GM18951 (cell line): ENCODE data around the gene FBXO31.
"Not testable (repeated sequence)": the region's sequence is repeated elsewhere in the genome, so short reads cannot be mapped to it uniquely, and the experiment has no call there.

Experiments
- POLR2A ChIP-seq: IDR thresholded peaks from 4 replicates; pipeline ENCODE4 v1.6.1; 2011; ENCODE audit warnings: mild to moderate bottlenecking; ENCODE audit not compliant: insufficient read length, insufficient read depth; ENCODE audit errors: extremely low read depth
- in situ Hi-C: fragments of 300-500 bp; cut with MboI; formaldehyde crosslinking; loops from one replicate; pipeline ENCODE4 v1.12.0; 2022; ENCODE audit warnings: low sequenced_read_pairs, mixed read lengths, inconsistent platforms; ENCODE audit not compliant: unreplicated experiment

The FBXO31 gene

DNA sequence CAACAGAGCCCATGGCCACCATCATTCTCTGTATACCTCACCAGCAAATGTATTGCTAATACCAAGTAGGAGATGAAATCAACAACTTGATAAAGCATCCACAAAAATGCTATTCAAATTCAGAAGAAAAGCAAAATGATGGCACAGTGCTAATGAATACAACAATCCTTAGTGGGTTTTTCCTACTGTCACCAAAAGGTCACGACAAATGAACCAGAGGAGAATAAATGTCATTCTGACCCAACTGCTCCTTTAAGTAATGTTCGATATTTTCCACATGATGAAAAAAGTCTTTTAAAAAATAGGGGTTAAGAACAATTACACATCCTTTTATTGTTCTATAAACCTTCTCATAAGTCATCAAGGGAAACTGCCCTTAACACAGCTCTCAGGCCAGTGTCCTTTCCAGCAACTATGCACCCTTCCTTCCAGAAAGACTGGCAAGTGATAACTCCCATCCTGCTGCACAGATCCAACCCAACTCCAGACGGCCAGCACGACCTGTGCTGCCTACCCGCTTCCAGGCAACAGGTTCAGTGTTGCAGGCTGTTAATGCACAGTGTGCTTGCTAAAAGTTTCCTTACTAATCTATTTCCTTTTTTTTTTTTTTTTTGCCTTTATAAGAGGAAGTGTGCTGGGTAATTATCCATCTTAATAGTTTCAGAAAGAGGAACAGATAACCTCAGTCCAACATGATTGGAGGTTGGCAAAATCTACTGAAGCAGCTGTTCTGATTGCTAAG is 15.4 kb downstream of the FBXO31 start:
- in situ Hi-C loops = no loop called here
- no peak for TF ChIP-seq POLR2A

DNA sequence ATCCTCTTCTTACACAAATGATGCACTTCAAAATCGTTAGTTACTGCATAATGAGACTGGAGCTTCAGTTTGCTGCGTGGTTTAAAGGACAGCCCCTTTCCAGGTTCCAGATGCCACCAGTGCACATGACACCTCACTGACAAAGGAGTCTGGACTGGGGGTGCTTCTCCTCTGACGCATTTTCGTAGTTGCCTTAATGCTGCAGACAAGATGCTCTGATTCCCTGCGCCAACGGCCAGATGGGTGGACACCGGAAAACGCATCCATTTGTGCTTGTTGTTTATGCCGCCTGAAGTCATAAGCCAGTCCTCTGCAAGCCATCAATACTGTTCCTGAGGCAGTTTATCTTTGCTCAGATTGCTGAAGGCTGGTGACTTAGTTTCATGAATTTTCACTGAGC is 16.0 kb downstream of the FBXO31 start:
- no peak for TF ChIP-seq POLR2A
- in situ Hi-C loops = no loop called here

DNA sequence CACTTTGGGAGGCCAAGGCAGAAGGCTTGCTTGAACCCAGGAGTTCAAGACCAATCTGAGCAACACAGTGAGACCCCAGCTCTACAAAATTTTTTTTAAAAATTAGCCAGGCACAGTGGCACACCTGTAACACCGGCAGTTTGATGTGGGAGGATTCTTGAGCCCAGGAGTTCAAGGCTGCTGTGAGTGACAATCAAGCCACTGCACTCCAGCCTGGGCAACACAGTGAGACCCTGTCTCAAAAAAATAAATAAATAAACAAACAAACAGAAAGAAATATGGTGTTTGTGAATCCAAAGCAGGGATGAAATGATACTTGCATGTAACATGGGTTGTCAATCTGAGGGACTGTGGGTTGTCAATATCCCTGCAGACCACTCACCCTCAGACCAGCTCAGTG is 16.6 kb downstream of the FBXO31 start:
- no peak for TF ChIP-seq POLR2A
- in situ Hi-C loops = no loop called here

DNA sequence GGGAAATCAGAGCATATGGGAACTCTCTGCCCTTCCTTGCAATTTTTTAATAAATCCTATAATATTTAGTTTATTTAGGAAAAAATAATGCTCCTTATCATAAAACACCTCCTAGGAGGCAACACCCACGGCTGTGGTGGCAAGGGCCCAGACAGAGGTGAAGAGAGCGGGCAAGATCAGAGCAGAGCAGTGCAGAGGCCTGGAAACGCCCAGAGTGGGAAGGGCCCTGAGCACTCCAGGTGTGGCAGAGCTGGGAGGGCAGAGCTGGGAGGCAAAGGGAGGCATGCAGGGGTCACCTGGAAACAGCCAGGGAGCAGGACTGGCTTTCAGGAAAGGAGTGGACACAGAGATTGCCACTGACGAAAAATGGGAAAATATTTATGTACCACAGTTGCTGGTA is 17.3 kb downstream of the FBXO31 start:
- in situ Hi-C loops = no loop called here
- TF ChIP-seq POLR2A = no peak

DNA sequence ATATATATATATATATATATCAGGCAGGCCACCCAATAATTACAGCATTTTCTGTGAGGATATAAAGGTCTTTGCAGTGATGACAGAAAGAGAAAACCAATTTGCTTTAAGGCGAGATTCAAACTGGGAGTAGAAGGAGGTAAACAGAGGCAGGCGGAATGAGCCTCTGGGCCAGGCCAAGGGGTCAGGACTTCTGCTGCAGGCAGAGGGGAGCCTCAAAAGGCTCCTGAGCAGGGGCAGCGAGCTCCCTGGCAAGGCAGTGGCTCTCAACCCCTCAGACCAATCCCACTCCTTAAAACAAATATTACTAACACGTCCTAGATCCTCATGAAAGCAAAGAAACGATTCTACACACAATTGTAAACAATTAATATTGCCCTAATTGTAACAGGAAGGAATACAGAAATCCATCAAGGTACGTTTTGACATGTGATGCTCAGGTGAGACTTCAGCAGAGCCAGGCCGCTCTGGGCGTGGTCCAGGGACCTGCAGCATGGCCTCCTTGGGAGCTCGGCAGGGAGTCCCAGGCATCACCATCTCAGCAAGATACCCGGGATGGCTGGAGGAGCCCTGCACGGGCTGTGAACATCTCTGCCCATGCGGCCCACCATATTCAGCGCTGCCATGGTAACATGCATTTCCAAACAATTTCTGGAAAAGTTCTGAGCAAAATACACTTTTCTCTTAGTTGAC is 18.4 kb downstream of the FBXO31 start:
- in situ Hi-C loops = no loop called here
- no peak for TF ChIP-seq POLR2A

DNA sequence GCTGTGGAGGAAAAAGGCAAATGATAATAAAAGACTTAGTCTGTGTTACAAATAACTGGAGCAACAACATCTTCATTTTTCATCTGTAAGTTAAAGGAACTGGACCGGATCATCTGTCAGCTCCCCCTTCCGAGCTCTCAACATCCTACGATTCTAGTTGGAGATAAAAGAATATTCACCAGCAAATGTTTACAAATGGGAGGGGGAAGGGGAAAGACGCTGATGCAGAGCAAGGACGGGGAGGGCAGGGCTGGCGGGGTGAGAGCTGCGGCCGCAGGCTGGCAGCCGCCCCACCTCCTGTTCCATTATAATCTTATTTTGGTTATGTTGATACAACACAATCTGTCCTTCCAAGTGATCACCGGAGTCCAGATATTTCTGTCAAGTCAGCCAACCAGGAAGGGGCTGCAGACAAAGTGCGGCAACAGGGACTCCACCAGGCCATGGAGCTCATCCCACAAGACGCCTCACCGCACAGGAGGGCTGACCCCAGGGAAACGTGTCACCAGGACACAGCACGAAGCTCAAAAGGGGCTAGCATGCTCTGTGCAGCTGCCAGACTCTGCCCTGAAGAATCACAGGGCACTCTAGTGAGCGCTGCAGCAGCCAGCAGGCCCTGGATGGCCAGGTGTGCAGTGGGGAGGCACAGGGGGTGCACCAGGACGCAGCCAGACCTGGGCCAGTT is 19.7 kb downstream of the FBXO31 start:
- no peak for TF ChIP-seq POLR2A
- in situ Hi-C loops = no loop called here

DNA sequence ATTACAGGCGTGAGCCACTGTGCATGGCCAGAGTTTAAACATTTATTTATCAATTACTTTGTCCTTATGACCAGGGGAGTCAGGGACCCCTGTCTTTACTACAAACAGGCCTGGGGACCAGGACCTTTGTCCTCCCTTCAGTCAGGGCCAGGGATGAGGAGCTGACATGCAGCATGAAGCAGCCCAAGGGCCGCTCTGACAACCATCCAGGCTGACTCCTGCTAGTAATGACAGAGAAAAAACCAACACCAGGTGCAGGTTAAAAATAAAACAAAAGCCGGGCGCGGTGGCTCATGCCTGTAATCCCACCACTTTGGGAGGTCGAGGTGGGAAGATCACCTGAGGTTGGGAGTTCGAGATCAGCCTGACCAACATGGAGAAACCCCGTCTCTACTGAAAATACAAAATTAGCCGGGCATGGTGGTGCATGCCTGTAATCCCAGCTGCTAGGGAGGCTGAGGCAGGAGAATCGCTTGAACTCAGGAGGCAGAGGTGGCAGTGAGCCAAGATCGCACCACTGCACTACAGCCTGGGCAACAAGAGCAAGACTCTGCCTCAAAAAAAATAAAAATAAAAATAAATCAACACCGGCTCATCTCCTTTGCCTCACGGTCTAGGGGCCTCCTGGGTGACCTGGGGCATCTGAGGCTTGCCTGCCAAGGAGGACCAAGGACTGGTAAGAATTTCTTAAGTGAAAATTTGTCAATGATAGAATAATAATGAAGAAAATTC is 20.6 kb downstream of the FBXO31 start:
- in situ Hi-C loops = not testable (repeated sequence)

DNA sequence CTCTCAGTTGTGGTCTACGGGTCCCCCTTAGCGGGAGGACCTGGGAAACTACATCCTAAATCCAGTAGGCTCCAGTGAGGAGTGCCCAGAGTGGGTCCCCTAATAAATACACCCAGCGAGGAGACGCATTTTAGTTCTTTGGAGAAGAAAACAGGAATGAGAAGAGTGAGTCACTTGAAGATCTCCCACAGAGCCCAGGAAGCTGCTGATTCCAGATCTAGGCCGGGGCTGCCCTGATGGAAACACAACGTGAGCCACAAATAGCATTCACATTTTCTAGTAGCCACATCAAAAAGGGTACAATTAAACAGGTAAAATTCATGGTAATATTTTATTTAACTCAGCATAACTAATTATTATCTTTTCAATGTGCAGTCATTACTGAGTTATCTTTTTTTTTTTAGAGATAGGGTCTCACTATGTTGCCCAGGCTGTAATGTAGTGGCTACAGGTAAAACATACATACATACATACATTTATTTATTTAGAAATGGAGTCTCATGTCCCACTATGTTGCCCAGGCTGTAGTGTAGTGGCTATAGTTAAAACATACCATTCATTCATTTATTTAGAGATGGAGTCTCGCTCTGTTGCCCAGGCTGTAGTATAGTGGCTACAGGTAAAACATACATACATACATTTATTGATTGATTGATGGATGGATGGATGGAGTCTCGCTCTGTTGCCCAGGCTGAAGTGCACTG is 21.5 kb downstream of the FBXO31 start:
- in situ Hi-C loops = no loop called here
- no peak for TF ChIP-seq POLR2A

DNA sequence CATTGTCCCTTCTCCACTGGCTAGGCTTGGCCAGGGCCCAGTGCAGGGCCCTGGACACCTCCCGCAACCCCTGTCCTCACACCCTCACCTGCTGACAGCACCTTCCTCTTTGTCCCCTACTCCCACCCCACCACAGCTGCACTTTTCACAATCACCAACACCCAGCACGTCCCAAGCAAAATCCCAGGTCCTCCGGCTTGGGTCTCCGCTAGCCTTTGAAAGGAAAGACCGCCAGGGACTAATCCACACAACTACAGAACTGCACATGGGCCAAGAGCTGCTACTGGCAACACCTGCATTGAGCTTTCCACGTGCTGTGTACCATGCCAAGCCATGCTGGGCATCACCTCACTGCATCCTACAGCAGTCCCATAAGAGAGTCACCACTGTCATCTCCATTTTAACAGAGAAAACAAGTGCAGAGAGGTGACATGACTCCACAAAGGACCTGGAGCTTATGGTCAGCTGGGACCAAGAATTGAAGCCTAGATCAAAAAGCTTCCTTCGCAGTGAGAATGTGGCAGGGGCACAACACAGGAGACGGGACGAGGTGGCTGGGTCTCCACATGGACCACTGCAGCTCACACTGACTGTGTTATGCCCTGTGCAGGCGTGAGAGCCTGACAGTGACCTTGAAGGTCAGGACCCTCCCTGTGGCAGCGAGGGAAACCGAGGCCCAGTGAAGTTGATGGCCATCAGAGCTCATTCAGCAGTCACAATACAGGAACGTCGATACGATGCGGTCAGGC is 22.5 kb downstream of the FBXO31 start:
- no peak for TF ChIP-seq POLR2A

DNA sequence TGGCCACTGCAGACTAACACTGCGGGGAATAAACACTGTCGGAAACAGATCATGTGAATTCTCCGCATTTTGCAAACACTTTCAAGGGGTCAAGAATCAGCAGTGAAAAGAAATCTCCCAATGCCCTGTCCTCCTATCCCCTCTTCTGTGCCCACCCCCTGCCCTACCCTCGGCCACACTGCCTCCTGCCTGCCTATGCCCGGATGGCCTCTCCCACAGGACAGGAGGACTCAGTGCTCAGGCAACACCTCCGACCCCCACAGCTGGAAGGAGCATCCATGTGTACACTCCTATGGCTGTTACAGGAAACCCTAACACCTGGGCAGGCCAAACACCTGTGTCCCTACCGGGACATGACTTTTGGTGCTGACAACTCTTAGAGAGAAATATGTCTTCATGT is 24.5 kb downstream of the FBXO31 start:
- in situ Hi-C loops = no loop called here
- TF ChIP-seq POLR2A = no peak

More for the DNA sequence above, 22.5 kb downstream of the FBXO31 start:
- in situ Hi-C loops = no loop called here

DNA sequence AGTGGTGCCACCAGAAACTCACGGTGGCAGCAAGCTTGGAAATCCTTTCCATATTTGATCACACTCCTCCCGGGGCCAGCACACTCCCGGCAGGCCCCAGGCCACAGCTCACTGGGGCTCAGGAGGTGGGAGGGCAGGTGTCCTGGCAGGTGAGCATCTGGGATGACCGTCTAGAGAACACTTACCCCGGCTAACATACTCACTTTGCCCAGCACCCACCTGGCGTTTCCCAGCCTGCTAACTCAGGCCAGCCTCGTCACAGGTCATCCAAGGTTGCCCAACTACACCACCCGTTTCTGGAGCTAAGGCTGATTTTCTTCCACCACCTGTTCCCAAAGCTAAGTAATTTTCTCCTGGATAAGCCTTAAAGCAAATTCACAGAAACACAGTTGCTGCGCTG is 24.9 kb downstream of the FBXO31 start:
- in situ Hi-C loops = no loop called here
- TF ChIP-seq POLR2A = no peak

DNA sequence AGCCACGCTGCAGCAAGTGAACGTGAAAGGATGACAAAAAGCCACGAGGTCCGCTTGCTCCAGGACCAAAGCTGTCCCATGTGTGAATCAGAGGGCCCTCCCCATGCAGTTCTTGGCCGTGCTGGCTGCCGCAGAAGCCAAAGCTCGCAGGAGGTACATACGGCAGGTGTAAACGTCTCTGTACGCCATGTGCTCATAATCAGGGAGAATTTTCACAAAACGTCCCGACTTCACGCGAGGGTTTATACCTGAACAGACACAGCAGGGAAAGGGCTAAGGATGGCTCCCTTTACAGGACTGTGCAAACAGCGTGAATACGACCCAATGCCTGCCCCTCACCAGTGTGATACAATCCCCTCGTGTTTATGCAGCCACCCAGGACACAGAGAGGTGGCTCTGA is 25.3 kb downstream of the FBXO31 start:
- TF ChIP-seq POLR2A = no peak
- in situ Hi-C loops = no loop called here

DNA sequence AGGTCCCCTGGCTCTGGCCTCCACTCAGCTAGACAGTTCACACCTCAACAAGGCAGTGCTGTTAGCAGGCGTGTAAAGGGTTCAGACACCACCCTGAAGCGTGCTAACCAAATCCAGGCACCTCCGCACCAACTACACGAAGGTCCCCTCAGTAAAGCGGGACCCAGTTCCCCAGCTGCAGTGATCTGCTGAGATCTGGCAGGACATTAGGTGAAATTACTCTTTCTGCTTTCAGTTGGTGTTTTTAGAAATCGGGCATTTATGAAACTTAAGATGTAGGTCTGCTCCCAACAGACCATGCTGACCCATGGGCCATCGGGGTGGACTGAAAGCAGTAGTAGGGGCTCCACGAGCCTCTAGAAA is 27.1 kb downstream of the FBXO31 start:
- in situ Hi-C loops = no loop called here
- TF ChIP-seq POLR2A = no peak

DNA sequence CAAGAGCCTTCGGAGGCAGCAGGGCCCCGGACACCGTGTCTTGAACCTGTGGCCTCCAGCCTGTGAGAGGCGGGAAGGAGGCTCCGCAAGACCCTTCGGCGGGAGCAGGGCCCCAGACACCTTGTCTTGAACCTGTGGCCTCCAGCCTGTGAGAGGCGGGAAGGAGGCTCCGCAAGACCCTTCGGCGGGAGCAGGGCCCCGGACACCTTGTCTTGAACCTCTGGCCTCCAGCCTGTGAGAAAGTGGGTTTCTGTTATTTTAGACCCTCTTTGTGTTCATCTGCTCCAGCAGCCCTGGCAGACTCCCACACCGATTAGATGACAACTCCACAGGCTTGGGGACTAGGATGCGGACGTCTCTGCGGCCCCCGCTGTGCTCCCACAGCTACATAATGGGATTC is 30.0 kb downstream of the FBXO31 start:
- in situ Hi-C loops = no loop called here
- TF ChIP-seq POLR2A = no peak
